Activated CD4-positive, alpha-beta T cell treated with anti-CD3 and anti-CD28 coated beads, Interleukin-2, Interleukin-6, amounts not matched to agents 100 ng/mL and 50 ng/mL, durations not matched to agents 16 hours and 8 hours (primary cell): ENCODE measurements around the gene KCNIP4.

Source experiments
- DNase-seq: peaks from one replicate; pipeline ENCODE4 v3.0.0-alpha.2; 2020

KCNIP4 gene

GRCh38 chr4:20901851-20902250, 1046.7 kb downstream of the KCNIP4 start:
- no peak for DNase-seq

GRCh38 chr4:20899591-20899990, 1049.0 kb downstream of the KCNIP4 start:
- no peak for DNase-seq

DNA sequence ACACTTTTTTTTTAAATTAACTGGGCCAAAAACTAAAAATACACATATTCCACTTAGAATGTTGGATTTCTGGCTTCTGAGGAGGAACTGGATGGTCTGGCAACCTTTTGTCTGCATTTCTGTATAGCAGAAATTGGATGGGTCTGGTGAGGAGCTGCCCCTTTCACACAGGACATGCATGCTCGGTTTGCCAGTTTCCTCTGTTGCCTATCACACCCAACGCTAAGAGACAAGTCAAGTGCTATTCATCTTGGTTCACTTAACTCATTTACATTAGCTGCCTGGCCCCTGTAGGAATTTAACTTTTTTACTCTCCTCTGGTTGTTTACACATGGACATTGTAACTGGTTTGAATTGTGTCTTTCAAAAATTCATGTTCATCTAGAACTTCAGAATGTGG, 1052.6 kb downstream of the KCNIP4 start:
- no peak for DNase-seq

DNA sequence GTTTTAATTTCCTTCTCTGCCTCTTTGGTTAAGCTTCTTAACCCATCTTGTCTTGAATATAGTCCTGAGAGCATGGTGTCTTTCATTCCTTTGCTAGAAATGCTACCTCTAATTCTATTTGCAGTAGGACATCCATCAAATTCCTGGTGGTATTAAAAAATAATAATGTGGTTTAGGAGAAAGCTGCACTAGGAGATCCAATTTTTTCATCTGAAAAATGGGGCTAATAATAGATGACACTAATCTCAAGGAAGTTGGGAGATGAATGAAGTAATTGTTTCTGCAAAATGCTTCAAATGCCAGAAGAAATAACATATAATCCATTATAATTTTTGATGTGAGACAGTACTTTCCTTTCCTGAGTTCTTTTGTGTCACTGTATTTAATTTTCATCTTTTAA, 1053.4 kb downstream of the KCNIP4 start:
- DNase-seq: no peak

DNA sequence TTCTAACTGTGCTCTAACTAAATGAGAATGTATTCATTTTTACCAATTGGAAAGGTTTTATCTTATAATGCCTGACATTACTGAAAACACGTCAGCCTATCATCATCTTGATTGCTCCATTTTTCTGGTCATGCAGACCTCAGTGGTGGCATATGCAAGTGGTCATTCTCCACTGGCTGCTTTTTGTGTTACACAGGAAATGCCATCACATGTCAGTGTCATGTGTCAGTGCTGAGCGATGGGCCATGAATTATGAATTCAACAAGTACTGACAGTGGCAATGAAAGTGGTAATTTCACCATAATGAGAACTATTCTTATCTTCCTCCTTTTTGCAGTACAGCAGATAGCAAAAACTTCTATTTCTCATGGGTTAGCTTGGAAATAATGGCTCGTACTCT, 1057.8 kb downstream of the KCNIP4 start:
- DNase-seq: no peak

DNA sequence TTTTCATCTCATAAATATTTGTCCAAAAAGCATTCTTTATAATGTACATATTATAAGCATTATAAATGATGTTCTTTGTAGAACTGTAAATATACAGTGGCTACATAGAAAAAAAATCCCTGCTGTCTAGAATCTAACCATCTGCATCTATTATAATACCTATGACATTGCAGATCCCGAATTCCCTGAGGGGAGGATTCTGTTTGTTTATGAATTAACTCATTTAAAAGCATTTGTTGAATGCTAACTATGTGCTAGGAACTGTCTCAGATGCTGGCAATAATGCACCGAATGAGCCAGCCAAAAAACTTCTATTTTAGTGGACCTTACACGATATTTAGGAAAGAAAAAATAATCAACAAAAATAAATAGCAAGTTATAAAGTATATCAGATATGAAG, 1058.7 kb downstream of the KCNIP4 start:
- DNase-seq: no peak

GRCh38 chr4:20883677-20884076, 1064.9 kb downstream of the KCNIP4 start:
- no peak for DNase-seq

DNA sequence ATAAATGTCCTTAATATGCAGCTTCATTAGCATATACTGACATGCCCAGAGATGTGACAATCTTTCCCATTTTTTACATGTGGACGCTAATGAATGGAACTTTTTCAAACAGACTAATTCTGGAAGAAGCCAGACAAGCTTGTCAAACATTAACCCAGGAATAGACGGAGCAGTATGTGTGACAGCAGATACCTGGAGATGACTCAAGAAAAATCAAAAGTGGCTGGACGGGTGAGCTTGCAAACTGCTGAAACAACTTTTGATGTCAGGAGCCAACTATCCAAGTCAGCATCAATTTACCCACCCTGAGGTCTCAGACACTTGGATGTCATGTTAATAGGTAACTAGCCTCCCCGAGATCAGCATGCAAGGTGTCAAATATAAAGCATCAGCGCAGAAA, 1065.3 kb downstream of the KCNIP4 start:
- DNase-seq: no peak

GRCh38 chr4:20882500-20882899, 1066.1 kb downstream of the KCNIP4 start:
- DNase-seq: no peak

DNA sequence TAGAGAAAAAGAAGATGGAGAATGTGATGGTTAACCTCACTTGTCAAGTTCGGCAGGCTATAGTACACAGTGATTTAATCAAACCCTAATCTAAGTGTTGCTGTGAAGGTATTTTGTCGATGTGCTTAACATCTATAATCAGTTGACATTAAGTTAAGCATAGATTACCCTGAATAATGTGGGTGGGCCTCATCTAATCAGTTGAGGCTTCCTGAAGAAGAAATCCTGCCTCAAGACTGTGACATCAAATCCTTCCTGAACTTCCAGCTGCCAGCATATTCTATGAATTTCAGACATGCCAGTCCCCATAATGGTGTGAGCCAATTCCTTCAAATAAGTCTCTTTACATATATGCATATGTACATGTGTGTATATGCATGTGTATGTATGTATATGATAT, 1066.9 kb downstream of the KCNIP4 start:
- DNase-seq: no peak

DNA sequence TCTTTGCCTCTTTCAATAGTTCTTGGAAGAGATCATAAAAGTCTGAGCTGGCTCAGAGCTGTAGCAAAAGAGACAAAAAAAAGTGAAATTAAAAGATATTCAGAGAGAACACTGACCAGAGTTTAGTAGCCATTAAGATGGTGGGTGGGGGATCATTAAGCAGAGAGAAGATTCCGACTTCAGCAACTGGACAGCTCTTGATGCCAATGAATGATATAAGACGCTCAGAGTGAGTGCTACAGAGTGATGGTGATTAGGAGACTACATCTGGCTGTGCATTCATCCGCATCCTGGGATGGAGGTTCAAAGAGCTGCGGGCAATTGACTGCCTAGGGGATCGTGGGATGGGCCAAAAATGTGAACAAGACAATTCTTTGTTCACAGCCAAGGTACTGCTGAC, 1069.8 kb downstream of the KCNIP4 start:
- no peak for DNase-seq

- no peak for DNase-seq
Measured at GRCh38 chr4:20870436-20870835, 1078.1 kb downstream of the KCNIP4 start.

- DNase-seq: no peak
Measured at GRCh38 chr4:20868108-20868507, 1080.5 kb downstream of the KCNIP4 start.

DNA sequence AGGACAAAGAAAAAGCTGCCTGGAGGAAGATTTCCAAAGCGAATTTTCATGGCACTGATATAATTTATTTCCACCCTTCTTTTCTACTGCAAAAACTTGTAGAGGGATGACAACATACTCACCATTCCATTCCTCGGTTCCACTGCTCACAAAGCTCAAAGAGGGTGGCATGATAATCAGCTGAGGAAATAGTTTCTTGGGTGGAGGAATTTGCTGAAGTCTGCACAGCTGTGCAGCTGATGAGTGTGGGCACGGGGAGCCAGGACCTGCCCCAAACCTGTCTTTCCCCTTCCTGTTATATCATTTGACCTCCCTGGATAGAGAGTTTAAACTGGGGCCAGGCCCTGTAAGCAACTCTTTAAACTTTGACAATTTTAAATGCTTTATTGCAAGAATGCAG, 1087.7 kb downstream of the KCNIP4 start:
- DNase-seq: no peak

GRCh38 chr4:20859097-20859781, 1089.3 kb downstream of the KCNIP4 start:
- DNase-seq: no peak

- DNase-seq: no peak
Measured at GRCh38 chr4:20857081-20857480, 1091.5 kb downstream of the KCNIP4 start.

DNA sequence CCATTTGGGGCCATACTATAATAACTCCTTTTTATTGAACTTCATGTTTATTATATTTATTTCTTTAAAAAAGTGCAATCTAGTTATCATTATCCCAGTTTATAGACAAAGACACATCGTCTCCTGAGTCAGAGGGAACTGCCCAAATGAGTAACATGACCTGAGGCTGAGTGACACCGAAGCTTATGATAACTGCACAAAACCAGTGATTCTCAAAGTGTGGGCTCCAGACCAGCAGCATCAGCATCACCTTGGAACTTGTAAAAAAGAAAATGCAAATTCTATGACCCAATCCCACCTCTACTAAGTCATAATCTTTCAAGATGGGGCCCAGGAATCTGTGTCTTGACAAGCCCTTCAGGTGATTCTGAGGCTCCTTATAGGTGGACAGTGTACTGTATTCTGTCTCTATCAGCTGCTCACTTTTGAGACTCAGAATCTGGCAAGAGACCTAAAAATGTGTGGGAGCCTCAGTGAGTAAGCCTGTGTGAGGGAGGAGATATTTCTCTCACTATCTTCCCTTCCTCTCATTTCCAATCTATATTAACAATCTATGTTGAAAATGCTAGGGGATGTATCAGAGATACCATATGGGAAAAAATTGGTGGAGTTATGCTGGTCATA, 1101.3 kb downstream of the KCNIP4 start:
- no peak for DNase-seq

DNA sequence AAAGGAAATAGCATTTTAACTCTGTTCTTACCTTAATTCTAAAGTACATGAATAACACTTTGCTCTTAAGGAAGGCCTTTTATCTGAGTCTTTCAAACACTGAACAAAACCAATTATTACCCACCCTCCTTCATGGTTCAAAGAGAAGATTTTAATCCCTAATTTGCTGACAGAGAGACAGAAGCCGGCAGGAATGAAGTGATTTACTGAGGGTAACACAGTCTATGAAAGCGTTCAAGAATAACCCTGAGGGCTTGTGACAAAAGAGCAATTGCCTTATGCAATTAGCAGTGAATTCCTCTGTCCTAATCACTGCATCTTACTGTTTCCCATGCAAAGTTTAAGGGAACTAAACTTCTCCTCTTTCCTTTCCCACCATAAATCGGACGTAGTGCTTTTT, 1104.3 kb downstream of the KCNIP4 start:
- no peak for DNase-seq

DNA sequence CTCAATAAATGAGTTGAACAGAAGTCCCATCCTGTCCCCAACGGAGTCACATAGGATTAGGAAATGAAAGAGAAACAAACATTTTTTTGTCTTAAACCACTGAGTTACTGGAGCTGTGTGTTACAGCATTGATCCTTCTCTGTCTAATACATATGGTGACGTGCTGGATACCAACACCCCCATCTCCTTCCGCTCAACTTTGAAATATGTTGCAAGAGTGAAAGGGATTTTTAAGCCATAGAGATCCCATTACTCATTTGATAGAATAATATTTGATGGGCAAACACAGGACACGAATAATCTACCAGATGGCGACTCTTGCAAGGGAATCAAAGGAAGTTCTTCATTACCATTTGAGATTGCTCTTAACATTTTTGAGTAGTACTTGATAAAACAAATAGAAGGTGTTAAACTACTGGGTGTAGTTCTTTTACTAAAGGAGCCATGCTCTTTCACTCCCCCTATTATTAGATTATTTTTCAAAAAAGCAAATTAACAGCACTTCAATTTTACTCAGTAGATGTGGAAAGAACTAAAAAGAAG, 1107.9 kb downstream of the KCNIP4 start:
- DNase-seq: no peak

DNA sequence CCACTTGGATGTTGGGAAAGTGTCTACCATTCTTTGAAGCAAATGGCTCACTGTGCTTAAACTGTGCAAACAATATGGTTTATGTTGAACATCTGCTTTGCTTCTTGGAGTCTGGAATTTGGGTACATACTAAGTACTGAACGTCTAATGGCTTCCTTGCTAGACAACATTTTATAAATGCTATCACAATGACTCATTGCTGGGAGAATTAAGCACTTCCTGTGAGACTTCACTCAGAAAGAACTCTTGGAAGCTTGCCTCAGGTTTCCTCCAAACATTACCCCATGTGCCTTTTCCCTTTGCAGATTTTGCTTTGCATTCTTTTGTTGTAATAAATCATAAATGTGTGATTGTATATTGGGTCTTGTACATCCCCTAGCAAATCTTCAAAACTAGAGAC, 1108.6 kb downstream of the KCNIP4 start:
- DNase-seq: no peak

GRCh38 chr4:20838476-20838875, 1110.1 kb downstream of the KCNIP4 start:
- DNase-seq: no peak

- no peak for DNase-seq
Measured at GRCh38 chr4:20832826-20833225, 1115.7 kb downstream of the KCNIP4 start.

- no peak for DNase-seq
Measured at GRCh38 chr4:20831746-20832145, 1116.8 kb downstream of the KCNIP4 start.

DNA sequence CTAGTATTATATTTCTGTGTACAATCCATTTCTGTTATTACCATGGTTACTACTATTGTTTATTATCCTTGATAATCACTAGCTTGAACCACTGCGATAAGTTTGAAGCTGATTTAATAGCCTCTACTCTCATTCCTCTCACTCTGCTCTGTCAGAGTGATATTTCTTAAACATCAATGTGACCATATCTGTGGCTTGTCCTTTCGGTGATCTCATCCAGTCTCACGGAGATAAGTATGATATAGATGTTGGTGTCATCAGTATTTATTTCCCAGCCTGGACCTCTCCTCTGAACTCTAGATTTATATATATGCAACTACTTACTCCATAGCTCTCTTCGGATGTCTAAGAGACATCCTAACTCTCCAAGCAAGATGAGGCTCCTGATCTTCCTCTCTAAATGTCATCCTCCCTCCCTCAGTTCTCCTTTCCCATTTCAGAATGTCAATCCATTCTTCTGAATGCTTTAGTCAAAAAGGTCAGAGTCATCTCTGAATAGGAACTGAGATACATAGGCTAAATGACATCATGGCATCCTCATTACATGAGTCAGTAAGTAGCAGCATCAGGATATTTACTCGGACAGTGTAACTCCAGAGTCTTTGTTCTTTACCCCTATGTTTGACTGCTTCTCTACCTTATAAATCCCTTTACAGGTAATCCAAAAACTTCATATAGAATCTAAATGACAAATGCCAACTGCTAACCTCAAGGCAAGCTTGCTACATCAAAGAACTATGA, 1118.8 kb downstream of the KCNIP4 start:
- no peak for DNase-seq
